Neural cell (in vitro differentiated cells): ENCODE data around the gene MMAB. TPM values are rescaled to one million over a fixed set of nuclear protein-coding genes. Genes with fewer than 3 reads are reported as not detected.

Source experiments
- H2AFZ ChIP-seq: fragments of 200-600, 300-800 bp; sonication (generic), shearing (Covaris generic); 2 replicates; pipeline ENCODE4 v1.6.0; 2014; ENCODE audit warnings: low read depth, mild to moderate bottlenecking, antibody characterized with exemption, low read length, moderate library complexity
- H3F3A ChIP-seq: fragments of 200-600 bp; shearing (Covaris generic); 2 replicates; pipeline ENCODE4 v1.6.1; 2016; ENCODE audit warnings: mild to moderate bottlenecking, moderate library complexity, mixed read lengths, antibody characterized with exemption, low read length; ENCODE audit not compliant: insufficient read depth, poor library complexity, severe bottlenecking
- H3K27ac ChIP-seq: fragments of 200-600, 300-800 bp; sonication (generic), shearing (Covaris generic); 2 replicates; pipeline ENCODE4 v1.5.1; 2014; ENCODE audit warnings: mild to moderate bottlenecking, low read length, moderate library complexity
- H3K27me3 ChIP-seq: fragments of 300-800, 200-600 bp; sonication (generic), shearing (Covaris generic); 2 replicates; pipeline ENCODE4 v1.6.0; 2014; ENCODE audit warnings: mild to moderate bottlenecking, low read depth, low read length, moderate library complexity; ENCODE audit not compliant: insufficient read depth
- H3K36me3 ChIP-seq: fragments of 300-800, 200-600 bp; sonication (generic), shearing (Covaris generic); 2 replicates; pipeline ENCODE4 v1.5.1; 2014; ENCODE audit warnings: mild to moderate bottlenecking, antibody characterized with exemption, low read length, moderate library complexity; ENCODE audit not compliant: insufficient read depth
- H3K4me2 ChIP-seq: fragments of 300-800, 200-600 bp; sonication (generic), shearing (Covaris generic); 2 replicates; pipeline ENCODE4 v1.6.0; 2014; ENCODE audit warnings: mild to moderate bottlenecking, low read length
- H3K4me3 ChIP-seq: fragments of 300-800, 200-600 bp; sonication (generic), shearing (Covaris generic); 2 replicates; pipeline ENCODE4 v1.5.1; 2014; ENCODE audit warnings: mild to moderate bottlenecking, low read length, moderate library complexity
- H3K79me2 ChIP-seq: fragments of 200-600 bp; shearing (Covaris generic); replicated peaks from 2 replicates; pipeline ENCODE4 v1.6.0; 2014; ENCODE audit warnings: mild to moderate bottlenecking, low read length, moderate library complexity; ENCODE audit not compliant: insufficient read depth
- H3K9ac ChIP-seq: fragments of 300-800, 200-600 bp; sonication (generic), shearing (Covaris generic); 2 replicates; pipeline ENCODE4 v1.6.1; 2016; ENCODE audit warnings: mild to moderate bottlenecking, low read length, mixed read lengths
- H3K9me2 ChIP-seq: fragments of 200-600 bp; shearing (Covaris generic); 2 replicates; pipeline ENCODE4 v1.6.1; 2016; ENCODE audit warnings: mild to moderate bottlenecking, low read length, mixed read lengths; ENCODE audit not compliant: insufficient read depth
- H3K9me3 ChIP-seq: fragments of 200-600, 300-800 bp; sonication (generic), shearing (Covaris generic); 2 replicates; pipeline ENCODE4 v1.6.1; 2016; ENCODE audit warnings: mild to moderate bottlenecking, mixed run types, low read length, moderate library complexity, mixed read lengths
- H4K20me1 ChIP-seq: fragments of 200-600 bp; shearing (Covaris generic); 2 replicates; pipeline ENCODE4 v1.6.1; 2016; ENCODE audit warnings: mild to moderate bottlenecking, mixed run types; ENCODE audit not compliant: insufficient read depth
- CTCF ChIP-seq: fragments of 450-650 bp; IDR thresholded peaks from 2 replicates; pipeline ENCODE4 v1.5.1; 2014; ENCODE audit warnings: antibody characterized with exemption, mild to moderate bottlenecking, moderate library complexity; ENCODE audit not compliant: poor library complexity, severe bottlenecking
- EP300 ChIP-seq: fragments of 450-650 bp; conservative IDR thresholded peaks from 2 replicates; pipeline ENCODE4 v1.6.1; 2014; ENCODE audit warnings: antibody characterized with exemption, mild to moderate bottlenecking, moderate library complexity; ENCODE audit not compliant: poor library complexity, severe bottlenecking
- EZH2 ChIP-seq: fragments of 200-600, 300-800 bp; shearing (Covaris generic), sonication (generic); IDR thresholded peaks from 2 replicates; pipeline ENCODE4 v1.6.1; 2014; ENCODE audit warnings: antibody characterized with exemption, low read length, borderline replicate concordance, mild to moderate bottlenecking; ENCODE audit not compliant: insufficient read depth, poor library complexity, severe bottlenecking
- MXI1 ChIP-seq: fragments of 450-650 bp; conservative IDR thresholded peaks from 2 replicates; pipeline ENCODE4 v1.6.1; 2014; ENCODE audit warnings: antibody characterized with exemption, mild to moderate bottlenecking; ENCODE audit not compliant: poor library complexity, severe bottlenecking
- POLR2AphosphoS5 ChIP-seq: IDR thresholded peaks from 2 replicates; pipeline ENCODE4 v1.6.1; 2012
- RAD21 ChIP-seq: fragments of 450-650 bp; conservative IDR thresholded peaks from 2 replicates; pipeline ENCODE4 v1.6.1; 2014; ENCODE audit warnings: antibody characterized with exemption, mild to moderate bottlenecking, moderate library complexity
- REST ChIP-seq: IDR thresholded peaks from 2 replicates; pipeline ENCODE4 v1.6.1; 2012; ENCODE audit warnings: borderline replicate concordance
- SMC3 ChIP-seq: fragments of 450-650 bp; conservative IDR thresholded peaks from 2 replicates; pipeline ENCODE4 v1.6.1; 2014; ENCODE audit warnings: antibody characterized with exemption, mild to moderate bottlenecking, moderate library complexity; ENCODE audit not compliant: poor library complexity
- TAF1 ChIP-seq: IDR thresholded peaks from 2 replicates; pipeline ENCODE4 v1.6.1; 2012; ENCODE audit warnings: low read depth
- polyA plus RNA-seq: library from polyadenylated mRNA; depleted of rRNA; stranded (reverse); fragments of >200 nt; gene quantifications from 2 replicates; pipeline ENCODE4 v1.2.3, GENCODE V29; 2014

Gene MMAB
- polyA plus RNA-seq, 1 donor from 2014 or later, result 52.6 TPM

GRCh38 chr12:109615556-109616229 is 42.4 kb upstream of the MMAB start:
- Histone ChIP-seq H2AFZ (no peak overlapping the region), H4K20me1 (no peaks in the 10 kb centered on the region), H3K9me3 (no peaks in the 10 kb centered on the region), H3K9me2 (no peaks in the 10 kb centered on the region), H3K4me2 (no peak overlapping the region), H3K4me3 (no peak overlapping the region), H3K27ac (no peak overlapping the region), H3K27me3 (peaks cover 4% of the 10 kb centered on the region), H3F3A (peaks cover 4% of the 10 kb centered on the region), H3K36me3 (no peaks in the 10 kb centered on the region), H3K9ac (no peak overlapping the region), H3K79me2 (no peaks in the 10 kb centered on the region)
- no peak for TF ChIP-seq CTCF
- TF ChIP-seq EZH2, result no peak
- TF ChIP-seq POLR2AphosphoS5, result no peak
- TF ChIP-seq MXI1, result no peak
- no peak for TF ChIP-seq RAD21
- no peak for TF ChIP-seq EP300
- no peak for TF ChIP-seq REST
- TF ChIP-seq SMC3, result no peak
- no peak for TF ChIP-seq TAF1

- Histone ChIP-seq H3K4me3 (no peak overlapping the region), H3K4me2 (no peak overlapping the region), H3K27ac (no peak overlapping the region), H3K9me2 (no peaks in the 10 kb centered on the region), H4K20me1 (no peaks in the 10 kb centered on the region), H3K36me3 (no peaks in the 10 kb centered on the region), H3F3A (no peaks in the 10 kb centered on the region), H3K79me2 (no peaks in the 10 kb centered on the region), H2AFZ (no peak overlapping the region), H3K27me3 (peaks cover 4% of the 10 kb centered on the region), H3K9ac (no peak overlapping the region), H3K9me3 (no peaks in the 10 kb centered on the region)
- no peak for TF ChIP-seq SMC3
- TF ChIP-seq EP300, result peak; percentile 36
- TF ChIP-seq RAD21, result no peak
- TF ChIP-seq POLR2AphosphoS5, result peak; percentile 43
Measured at GRCh38 chr12:109613649-109614455, 40.5 kb upstream of the MMAB start.
